Peyer's patch (tissue), 4 donors: ENCODE results near the gene XYLT1. TPM values are rescaled to one million over a fixed set of nuclear protein-coding genes. Genes with fewer than 3 reads are reported as not detected.

ENCODE experiments used
- DNase-seq, 3 donors: peaks; one replicate each; pipeline ENCODE4 v3.0.0-alpha.2; 2017 to 2019
- H3K27ac ChIP-seq, 4 donors: fragments of 200-600 bp; sonication (generic); one replicate each; pipeline ENCODE4 v1.5.1; 2016 to 2019
- H3K27me3 ChIP-seq, 2 donors: fragments of 200-600 bp; sonication (generic); one replicate each; pipeline ENCODE4 v1.5.1; 2019
- H3K36me3 ChIP-seq, 3 donors: fragments of 200-600 bp; sonication (generic); one replicate each; pipeline ENCODE4 v1.5.1; 2016 to 2019
- H3K4me1 ChIP-seq, 4 donors: fragments of 200-600 bp; sonication (generic); one replicate each; pipeline ENCODE4 v1.5.1; 2016 to 2019
- H3K4me3 ChIP-seq, 4 donors: fragments of 200-600 bp; sonication (generic); 1 replicate in 3 of 4; 2 replicates in 1 of 4; pipeline ENCODE4 v1.5.1; 2016 to 2019; ENCODE audit warnings: mild to moderate bottlenecking in 1 of 4
- H3K9me3 ChIP-seq, 4 donors: fragments of 200-600 bp; sonication (generic); one replicate each; pipeline ENCODE4 v1.5.1; 2016 to 2019; ENCODE audit warnings: mild to moderate bottlenecking in 1 of 4
- POLR2A ChIP-seq, 2 donors: fragments of 450-650 bp; IDR thresholded peaks; one replicate each; pipeline ENCODE4 v1.5.1; 2017; ENCODE audit warnings: antibody characterized with exemption in 2 of 2, mild to moderate bottlenecking in 2 of 2, moderate library complexity in 2 of 2
- total RNA-seq, 4 donors: library from RNA; depleted of rRNA; stranded (reverse); fragments of >200 nt; gene quantifications; one replicate each; pipeline ENCODE4 v1.1.0, GENCODE V29; 2016
- TF ChIP-seq, protein P1 (sequence below), 6 experiments: fragments of 450-650 bp in 4 of 6; fragments of 200-600 bp in 2 of 6; sonication (generic) in 1 of 6; IDR thresholded peaks; one replicate each; pipeline ENCODE4 v1.5.1; 2017 to 2019; ENCODE audit warnings: antibody characterized with exemption in 6 of 6, mild to moderate bottlenecking in 3 of 6, moderate library complexity in 1 of 6

The XYLT1 gene
- total RNA-seq, 4 donors from 2014 or later: 18.7 to 42.1 (median 37.7) TPM

DNA sequence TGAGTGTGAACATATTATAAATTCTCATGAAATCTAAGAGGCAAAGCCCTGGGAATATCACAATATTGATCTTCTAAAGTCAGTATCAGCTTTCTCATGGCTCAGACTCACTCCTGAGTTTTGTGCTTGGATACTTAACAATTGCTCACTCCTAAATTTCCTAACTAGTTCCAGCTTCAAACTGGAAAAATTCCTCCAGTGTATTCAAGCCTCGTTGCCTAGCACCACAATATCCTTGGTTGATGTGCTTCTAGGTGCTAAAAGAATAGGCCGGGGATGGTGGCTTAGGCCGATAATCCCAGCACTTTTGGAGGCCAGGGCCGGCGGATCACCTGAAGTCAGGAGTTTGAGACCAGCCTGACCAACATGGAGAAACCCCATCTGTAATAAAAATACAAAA lies 62.5 kb downstream of the XYLT1 start:
- Histone ChIP-seq H3K36me3 (no peaks in the 10 kb centered on the region), H3K9me3 (no peaks in the 10 kb centered on the region), H3K27ac (peak overlapping the region in 1 of 4 donors; percentile 72), H3K4me1 (no peaks in the 10 kb centered on the region), H3K27me3 (no peaks in the 10 kb centered on the region), H3K4me3 (no peak overlapping the region)
- DNase-seq: no peak
- TF ChIP-seq, protein P1, sequence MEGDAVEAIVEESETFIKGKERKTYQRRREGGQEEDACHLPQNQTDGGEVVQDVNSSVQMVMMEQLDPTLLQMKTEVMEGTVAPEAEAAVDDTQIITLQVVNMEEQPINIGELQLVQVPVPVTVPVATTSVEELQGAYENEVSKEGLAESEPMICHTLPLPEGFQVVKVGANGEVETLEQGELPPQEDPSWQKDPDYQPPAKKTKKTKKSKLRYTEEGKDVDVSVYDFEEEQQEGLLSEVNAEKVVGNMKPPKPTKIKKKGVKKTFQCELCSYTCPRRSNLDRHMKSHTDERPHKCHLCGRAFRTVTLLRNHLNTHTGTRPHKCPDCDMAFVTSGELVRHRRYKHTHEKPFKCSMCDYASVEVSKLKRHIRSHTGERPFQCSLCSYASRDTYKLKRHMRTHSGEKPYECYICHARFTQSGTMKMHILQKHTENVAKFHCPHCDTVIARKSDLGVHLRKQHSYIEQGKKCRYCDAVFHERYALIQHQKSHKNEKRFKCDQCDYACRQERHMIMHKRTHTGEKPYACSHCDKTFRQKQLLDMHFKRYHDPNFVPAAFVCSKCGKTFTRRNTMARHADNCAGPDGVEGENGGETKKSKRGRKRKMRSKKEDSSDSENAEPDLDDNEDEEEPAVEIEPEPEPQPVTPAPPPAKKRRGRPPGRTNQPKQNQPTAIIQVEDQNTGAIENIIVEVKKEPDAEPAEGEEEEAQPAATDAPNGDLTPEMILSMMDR (IDR thresholded peaks at IDR 0.05): no peak
- no peak for TF ChIP-seq POLR2A (IDR thresholded peaks at IDR 0.05)

DNA sequence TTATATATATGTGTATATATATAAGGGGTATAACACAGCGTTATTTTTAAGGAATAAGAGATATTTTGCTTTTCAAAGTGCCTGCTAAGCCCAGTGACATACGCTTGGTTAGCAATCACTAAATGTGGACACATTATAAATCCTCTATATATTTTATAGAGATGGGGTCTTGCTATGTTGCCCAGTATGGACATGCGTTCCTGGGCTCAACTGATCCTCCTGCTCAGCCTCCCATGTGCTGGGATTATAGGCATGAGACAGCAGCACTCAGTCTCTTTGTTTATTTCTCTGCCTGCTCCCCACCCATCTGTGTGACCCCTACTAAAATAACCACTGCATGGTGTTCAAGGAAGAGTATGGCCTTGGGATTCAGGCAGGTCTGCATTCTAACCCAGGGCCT lies 63.4 kb downstream of the XYLT1 start:
- H3K4me1 ChIP-seq: no peaks in the 10 kb centered on the region
- no peak for DNase-seq
- H3K27ac ChIP-seq: no peak overlapping the region
- H3K4me3 ChIP-seq: no peak overlapping the region
- no peaks in the 10 kb centered on the region for H3K9me3 ChIP-seq
- no peaks in the 10 kb centered on the region for H3K27me3 ChIP-seq
- TF ChIP-seq, protein P1 (IDR thresholded peaks at IDR 0.05): no peak
- TF ChIP-seq POLR2A (IDR thresholded peaks at IDR 0.05): no peak
- no peaks in the 10 kb centered on the region for H3K36me3 ChIP-seq

DNA sequence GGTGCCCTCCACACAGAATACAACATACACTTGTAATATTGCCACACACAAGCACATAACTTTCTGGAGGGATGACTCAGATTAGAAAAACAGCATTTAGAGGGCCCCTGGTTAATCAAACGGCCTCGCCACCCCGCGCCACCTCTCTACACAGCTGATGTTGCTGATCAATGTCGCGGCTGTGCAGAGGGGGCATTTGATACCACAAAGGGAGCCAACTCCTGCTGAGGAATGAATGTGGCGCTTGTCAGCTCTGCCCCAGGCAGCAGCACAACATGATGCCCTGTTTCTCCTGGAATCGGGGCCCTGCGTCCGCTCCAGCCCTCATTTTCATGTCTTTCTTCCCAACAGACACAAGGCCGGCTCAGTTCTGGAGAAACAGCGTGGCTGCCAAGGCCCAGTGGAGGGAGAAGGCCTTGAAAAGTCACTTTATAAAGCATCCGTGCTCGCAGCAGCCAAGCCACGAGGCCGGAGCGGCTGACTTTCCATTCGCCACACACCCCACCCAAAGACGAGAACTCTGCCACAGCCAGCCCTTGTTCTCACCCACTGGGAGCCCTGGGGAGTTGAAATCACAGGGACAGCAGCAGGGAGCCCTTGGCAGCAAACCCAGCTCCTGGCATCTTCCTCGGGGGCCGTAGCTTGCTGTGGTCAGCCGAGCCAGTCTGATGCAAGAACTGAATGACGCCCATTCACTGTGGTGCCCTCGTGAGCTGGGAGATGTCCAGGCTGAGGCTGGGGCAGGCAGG lies 65.6 kb downstream of the XYLT1 start:
- no peak overlapping the region for H3K4me3 ChIP-seq
- peak overlapping the region in 1 of 4 donors; percentile 64 for H3K27ac ChIP-seq
- no peaks in the 10 kb centered on the region for H3K4me1 ChIP-seq
- H3K9me3 ChIP-seq: no peaks in the 10 kb centered on the region
- H3K27me3 ChIP-seq: no peaks in the 10 kb centered on the region
- TF ChIP-seq, protein P1 (IDR thresholded peaks at IDR 0.05): no peak
- no peak for TF ChIP-seq POLR2A (IDR thresholded peaks at IDR 0.05)
- no peak for DNase-seq
- no peaks in the 10 kb centered on the region for H3K36me3 ChIP-seq

DNA sequence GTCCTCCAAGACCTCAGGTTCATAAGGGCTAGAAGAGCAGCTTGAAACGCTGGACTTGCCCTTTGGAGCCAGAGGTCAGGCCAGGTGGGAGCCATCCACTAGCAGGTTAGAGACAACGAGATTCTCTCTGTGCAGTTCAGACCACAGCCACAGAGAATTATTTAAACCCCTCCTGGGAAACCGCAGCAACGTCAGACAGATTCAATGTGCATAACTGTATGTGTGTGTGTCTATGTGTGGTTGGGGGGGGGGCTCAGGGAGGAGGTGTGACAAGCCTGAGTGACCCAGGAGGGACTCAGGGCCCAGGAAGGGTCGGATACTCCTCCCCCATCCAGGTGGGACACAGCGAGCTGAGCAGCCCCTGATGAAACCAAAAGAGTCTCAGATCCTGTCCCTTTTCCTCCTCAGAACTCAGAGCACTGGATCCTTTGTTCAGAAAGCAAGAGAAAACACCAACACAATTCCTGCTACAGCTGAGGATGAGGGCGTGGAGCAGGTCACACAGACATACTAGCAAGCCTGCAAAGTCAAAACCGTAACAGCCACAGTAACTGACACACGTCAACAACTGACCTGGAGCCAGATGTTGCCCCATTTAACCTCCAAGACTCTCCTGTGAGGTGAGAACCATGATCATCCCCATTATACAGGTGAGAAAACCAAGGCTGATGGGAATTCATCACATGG lies 66.8 kb downstream of the XYLT1 start:
- H3K9me3 ChIP-seq: no peaks in the 10 kb centered on the region
- TF ChIP-seq POLR2A (IDR thresholded peaks at IDR 0.05): no peak
- TF ChIP-seq, protein P1 (IDR thresholded peaks at IDR 0.05): no peak
- no peaks in the 10 kb centered on the region for H3K27me3 ChIP-seq
- no peak for DNase-seq
- H3K36me3 ChIP-seq: no peaks in the 10 kb centered on the region
- H3K4me1 ChIP-seq: no peaks in the 10 kb centered on the region
- H3K4me3 ChIP-seq: no peak overlapping the region
- H3K27ac ChIP-seq: no peak overlapping the region

DNA sequence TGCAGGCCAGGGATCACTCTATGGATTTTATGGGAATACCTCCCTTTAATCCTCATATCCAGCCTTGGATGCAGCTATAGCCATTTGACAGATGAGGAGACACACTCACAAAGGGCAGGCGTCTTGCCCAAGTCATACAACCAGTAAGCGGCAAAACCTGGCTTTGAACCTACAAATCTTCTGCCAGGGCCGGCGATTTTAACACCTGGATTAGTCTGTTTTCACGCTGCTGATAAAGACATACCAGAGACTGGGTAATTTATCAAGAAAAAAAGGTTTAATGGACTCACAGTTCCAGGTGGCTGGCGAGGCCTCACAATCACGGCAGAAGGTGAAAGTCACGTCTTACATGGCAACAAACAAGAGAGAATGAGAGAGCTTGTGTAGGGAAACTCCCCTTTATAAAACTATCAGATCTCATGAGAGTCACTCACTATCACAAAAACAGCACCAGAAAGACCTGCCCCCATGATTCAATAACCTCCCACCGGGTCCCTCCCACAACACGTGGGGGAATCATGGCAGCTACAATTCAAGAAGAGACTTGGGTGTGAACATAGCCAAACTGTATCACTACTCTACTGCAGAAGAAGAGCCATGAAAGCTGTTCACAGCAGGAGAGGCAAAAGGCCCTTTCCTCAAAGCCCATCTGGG lies 67.5 kb downstream of the XYLT1 start:
- Histone ChIP-seq H3K4me3 (no peak overlapping the region), H3K9me3 (no peaks in the 10 kb centered on the region), H3K27me3 (no peaks in the 10 kb centered on the region), H3K36me3 (no peaks in the 10 kb centered on the region), H3K4me1 (peaks cover 0 to 3% (median 0%) of the 10 kb centered on the region in 4 donors), H3K27ac (no peak overlapping the region)
- TF ChIP-seq POLR2A (IDR thresholded peaks at IDR 0.05): no peak
- TF ChIP-seq, protein P1 (IDR thresholded peaks at IDR 0.05): no peak
- DNase-seq: no peak
